ENCODE measurements around the gene FRMD1. TPM values are rescaled to one million over a fixed set of nuclear protein-coding genes. Genes with fewer than 3 reads are reported as not detected.

Gene FRMD1
- total RNA-seq, 1 donor from 2014 or later, result not detected

DNA sequence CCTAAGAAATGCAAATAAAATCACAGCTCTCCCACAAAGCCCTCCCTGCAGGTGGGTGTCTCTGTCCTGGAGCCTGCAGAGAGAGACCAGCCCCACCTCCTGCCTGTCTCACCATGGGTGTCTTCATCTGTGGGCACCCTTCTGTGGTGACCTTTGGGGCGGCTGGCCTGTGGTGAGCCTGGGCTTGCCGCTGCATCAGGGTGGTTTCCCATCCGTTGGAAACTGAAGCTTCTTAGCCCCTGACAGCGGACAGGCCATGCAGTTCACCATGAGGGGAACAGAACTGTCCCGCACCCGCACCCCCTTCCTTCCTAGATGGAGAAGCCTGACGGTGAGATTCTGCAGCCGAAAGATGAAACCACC lies 42.3 kb upstream of the FRMD1 start:
- peak; percentile 6 for DNase-seq
- ChIA-PET CTCF (no interaction called here), POLR2A (no interaction called here)
- no peak overlapping the region for H3K27ac Mint-ChIP-seq
- intact Hi-C loops (cut with micrococcal nuclease), result no loop called here
- ATAC-seq (ENCODE audit: low read depth), result no peak
- H3K9me3 Mint-ChIP-seq, result no peaks in the 10 kb centered on the region
- no peak overlapping the region for H3K4me3 Mint-ChIP-seq
- H3K4me1 Mint-ChIP-seq, result no peaks in the 10 kb centered on the region
- TF ChIP-seq, protein P1, sequence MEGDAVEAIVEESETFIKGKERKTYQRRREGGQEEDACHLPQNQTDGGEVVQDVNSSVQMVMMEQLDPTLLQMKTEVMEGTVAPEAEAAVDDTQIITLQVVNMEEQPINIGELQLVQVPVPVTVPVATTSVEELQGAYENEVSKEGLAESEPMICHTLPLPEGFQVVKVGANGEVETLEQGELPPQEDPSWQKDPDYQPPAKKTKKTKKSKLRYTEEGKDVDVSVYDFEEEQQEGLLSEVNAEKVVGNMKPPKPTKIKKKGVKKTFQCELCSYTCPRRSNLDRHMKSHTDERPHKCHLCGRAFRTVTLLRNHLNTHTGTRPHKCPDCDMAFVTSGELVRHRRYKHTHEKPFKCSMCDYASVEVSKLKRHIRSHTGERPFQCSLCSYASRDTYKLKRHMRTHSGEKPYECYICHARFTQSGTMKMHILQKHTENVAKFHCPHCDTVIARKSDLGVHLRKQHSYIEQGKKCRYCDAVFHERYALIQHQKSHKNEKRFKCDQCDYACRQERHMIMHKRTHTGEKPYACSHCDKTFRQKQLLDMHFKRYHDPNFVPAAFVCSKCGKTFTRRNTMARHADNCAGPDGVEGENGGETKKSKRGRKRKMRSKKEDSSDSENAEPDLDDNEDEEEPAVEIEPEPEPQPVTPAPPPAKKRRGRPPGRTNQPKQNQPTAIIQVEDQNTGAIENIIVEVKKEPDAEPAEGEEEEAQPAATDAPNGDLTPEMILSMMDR (IDR thresholded peaks at IDR 0.05), result no peak
- no peaks in the 10 kb centered on the region for H3K36me3 Mint-ChIP-seq (ENCODE audit: low read depth)
- no peaks in the 10 kb centered on the region for H3K27me3 Mint-ChIP-seq

DNA sequence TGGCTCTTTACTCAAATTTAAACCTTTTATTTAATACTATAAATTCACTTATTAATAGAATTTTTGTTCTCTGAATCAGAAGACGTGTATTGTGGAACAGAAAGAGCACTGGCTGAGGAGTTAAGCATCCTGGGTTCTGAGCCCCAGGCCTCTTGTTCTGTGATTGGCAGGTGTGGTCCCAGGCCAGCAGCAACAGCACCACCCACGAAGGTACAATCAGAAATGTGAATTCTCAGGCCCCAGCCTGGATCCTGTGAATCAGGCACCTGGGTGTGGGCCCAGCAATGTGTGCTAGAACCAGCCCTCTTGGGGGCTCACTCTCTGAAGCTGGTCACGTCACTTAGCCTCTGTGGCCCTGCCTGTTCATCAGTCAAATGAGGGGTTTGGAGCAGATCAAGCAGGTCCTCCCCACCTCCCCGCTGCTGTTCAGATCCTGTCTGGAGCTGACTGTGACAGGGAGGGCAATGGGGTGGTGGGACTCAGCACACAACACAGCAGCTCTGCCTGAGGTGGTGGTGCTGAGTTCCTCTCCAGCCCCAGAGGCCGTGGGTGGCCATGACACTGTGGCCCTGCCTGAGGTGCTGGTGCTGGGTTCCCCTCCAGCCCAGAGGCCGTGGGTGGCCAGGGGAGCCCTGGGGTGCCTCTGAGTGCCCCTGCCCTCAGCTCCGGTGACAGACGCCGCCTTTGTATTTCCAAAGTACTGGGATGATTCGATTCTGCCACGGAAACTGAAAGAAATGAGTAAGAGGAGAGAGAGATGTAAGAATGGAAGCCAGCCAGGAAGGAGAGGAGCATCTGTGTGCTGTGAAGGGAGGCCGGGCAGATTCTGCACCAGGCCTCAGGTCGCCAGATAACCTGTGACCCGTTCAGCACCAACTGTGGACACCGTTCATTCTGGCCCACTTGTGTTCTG lies 41.6 kb upstream of the FRMD1 start:
- POLR2A ChIA-PET, result no interaction called here
- no peak for DNase-seq
- TF ChIP-seq, protein P1 (IDR thresholded peaks at IDR 0.05), result no peak
- no peaks in the 10 kb centered on the region for H3K4me1 Mint-ChIP-seq
- ATAC-seq (ENCODE audit: low read depth), result no peak
- intact Hi-C loops (cut with micrococcal nuclease), result no loop called here
- H3K4me3 Mint-ChIP-seq, result no peak overlapping the region
- no peaks in the 10 kb centered on the region for H3K27me3 Mint-ChIP-seq
- CTCF ChIA-PET, result no interaction called here
- no peaks in the 10 kb centered on the region for H3K36me3 Mint-ChIP-seq (ENCODE audit: low read depth)
- peaks cover under 1% of the 10 kb centered on the region for H3K9me3 Mint-ChIP-seq
- no peak overlapping the region for H3K27ac Mint-ChIP-seq

DNA sequence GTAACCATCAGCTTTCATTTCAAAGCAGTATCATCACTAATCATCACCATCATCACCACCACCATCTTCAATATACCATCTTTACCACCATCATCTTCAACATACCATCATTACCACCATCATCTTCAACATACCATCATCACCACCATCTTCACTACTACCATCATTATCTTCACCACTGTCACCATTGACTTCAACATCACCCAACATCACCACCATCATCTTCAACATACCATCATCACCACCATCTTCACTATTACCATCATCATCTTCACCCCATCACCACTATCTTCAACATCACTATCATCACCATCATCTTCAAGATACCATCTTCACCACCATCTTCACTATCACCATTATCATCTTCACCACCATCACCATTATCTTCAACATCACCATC lies 40.5 kb upstream of the FRMD1 start:
- CTCF ChIA-PET, result no interaction called here
- intact Hi-C loops (cut with micrococcal nuclease), result no loop called here
- H3K4me1 Mint-ChIP-seq, result no peaks in the 10 kb centered on the region
- POLR2A ChIA-PET, result no interaction called here
- TF ChIP-seq, protein P1 (IDR thresholded peaks at IDR 0.05), result no peak
- H3K27me3 Mint-ChIP-seq, result no peaks in the 10 kb centered on the region
- no peak for ATAC-seq (ENCODE audit: low read depth)
- H3K9me3 Mint-ChIP-seq, result peaks cover 3% of the 10 kb centered on the region
- H3K27ac Mint-ChIP-seq, result no peak overlapping the region
- no peak for DNase-seq
- H3K36me3 Mint-ChIP-seq (ENCODE audit: low read depth), result no peaks in the 10 kb centered on the region
- H3K4me3 Mint-ChIP-seq, result no peak overlapping the region

DNA sequence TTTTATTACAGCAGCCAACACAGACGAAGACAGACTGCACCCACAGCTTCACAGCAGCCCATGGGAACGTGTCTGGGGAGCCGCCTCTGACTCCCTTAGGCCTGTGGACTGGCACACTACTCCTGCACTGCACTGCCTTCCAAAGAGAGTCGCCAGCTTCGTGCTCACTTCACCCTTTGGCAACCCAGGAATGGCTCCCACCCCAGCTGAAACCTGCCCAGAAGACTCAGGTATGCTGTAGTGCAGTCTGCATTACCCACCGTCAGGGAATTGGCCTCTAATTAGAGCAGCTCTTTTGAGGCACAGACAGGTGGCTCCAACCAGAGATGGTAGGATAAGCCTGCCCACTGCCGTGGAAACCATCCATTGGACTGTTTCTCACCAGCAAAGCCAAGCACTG lies 39.9 kb upstream of the FRMD1 start:
- TF ChIP-seq, protein P1 (IDR thresholded peaks at IDR 0.05), result no peak
- Mint-ChIP-seq H3K4me3 (no peak overlapping the region), H3K4me1 (no peaks in the 10 kb centered on the region), H3K36me3 (ENCODE audit: low read depth) (no peaks in the 10 kb centered on the region), H3K27ac (no peak overlapping the region), H3K9me3 (peaks cover 3% of the 10 kb centered on the region), H3K27me3 (no peaks in the 10 kb centered on the region)
- ATAC-seq (ENCODE audit: low read depth) (no peak), DNase-seq (peak; percentile 1)
- intact Hi-C loops (cut with micrococcal nuclease), result no loop called here
- POLR2A ChIA-PET, result no interaction called here
- CTCF ChIA-PET, result no interaction called here

DNA sequence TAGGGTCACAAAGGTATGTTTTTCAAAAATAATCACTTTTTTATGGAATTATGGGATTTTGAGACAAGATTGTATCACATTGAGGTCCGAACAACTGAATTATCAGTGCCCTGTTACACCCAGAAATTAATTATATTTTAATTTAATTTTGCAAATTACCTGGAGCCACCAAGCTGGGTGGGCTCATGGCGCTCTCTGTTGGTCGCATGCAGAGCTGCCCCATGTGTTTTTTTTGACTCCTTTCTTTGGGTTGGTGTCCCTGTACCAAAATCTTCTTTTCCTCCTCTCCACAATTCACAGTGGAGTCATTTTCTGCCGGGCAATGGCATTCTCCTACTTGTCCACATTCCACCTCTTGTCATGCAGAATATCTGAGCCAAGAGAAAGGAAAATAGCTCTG lies 38.9 kb upstream of the FRMD1 start:
- no peaks in the 10 kb centered on the region for H3K27me3 Mint-ChIP-seq
- TF ChIP-seq, protein P1 (IDR thresholded peaks at IDR 0.05), result no peak
- no peak for DNase-seq
- CTCF ChIA-PET, result no interaction called here
- H3K9me3 Mint-ChIP-seq, result peaks cover 3% of the 10 kb centered on the region
- H3K4me1 Mint-ChIP-seq, result no peaks in the 10 kb centered on the region
- ATAC-seq (ENCODE audit: low read depth), result no peak
- H3K36me3 Mint-ChIP-seq (ENCODE audit: low read depth), result no peaks in the 10 kb centered on the region
- POLR2A ChIA-PET, result no interaction called here
- H3K27ac Mint-ChIP-seq, result no peak overlapping the region
- intact Hi-C loops (cut with micrococcal nuclease), result no loop called here
- no peak overlapping the region for H3K4me3 Mint-ChIP-seq

Measured in activated B cell treated with CpG ODN at 0.5 μM for 24 hours (primary cell).